ENCODE measurements around the gene LAMTOR1. TPM values are rescaled to one million over a fixed set of nuclear protein-coding genes. Genes with fewer than 3 reads are reported as not detected.
A peak's percentile ranks its signal among the peaks of the same experiment; 100 is the strongest.

Gene LAMTOR1
- total and polyA plus RNA-seq, 2 donors (not counting 3 experiments of a cell fraction or from before 2014, with no cell fraction given) = 95.1 to 174 TPM

DNA sequence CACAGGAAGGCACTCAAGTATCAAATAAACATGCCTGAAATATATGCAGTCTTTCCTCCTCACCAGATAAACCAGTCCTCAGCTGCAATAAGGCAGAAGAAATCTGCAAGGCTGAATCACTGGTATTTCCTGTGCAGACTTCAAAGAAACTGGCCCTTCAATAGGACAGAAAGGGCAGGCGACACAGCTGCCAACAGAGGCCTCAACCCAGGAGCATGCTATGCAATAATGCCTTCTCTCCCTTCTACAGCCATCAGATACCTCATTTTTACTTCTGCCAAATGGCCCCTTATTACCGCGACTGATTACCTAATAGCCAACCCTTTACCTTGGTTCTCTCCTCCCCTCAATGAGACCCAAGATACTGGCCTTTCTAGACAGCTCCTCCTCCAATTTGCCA lies 30.7 kb downstream of the LAMTOR1 start:
- H2AFZ ChIP-seq (ENCODE audit: low read depth, low read length) = no peak overlapping the region
- CTCF ChIA-PET = interaction anchor here (0.9 to 6.9 kb wide), 8 partner anchors 19 to 112 kb away, joined by 3 to 46 read pairs (median 4); no protein-coding TSS in a partner anchor
- POLR2A ChIA-PET = interaction anchor here (1.1 to 1.2 kb wide), 2 partner anchors 40 to 151 kb away, joined by 3 read pairs; partner anchors contain the start of gene ANAPC15
- intact Hi-C loops (cut with micrococcal nuclease) = loop anchor here (1.0 kb wide), 2 partner anchors 8 to 31 kb away; partner anchors contain the start of genes LRRC51 and NUMA1
- dilution Hi-C loops (cut with MboI; ENCODE audit: extremely low pct_ligation_motif_present, low sequenced_read_pairs) = no loop called here
- no peaks in the 10 kb centered on the region for H3K36me3 ChIP-seq (ENCODE audit: control insufficient read depth in 2 of 2, extremely low read depth in 1 of 2, insufficient read depth in 2 of 2, low read length in 2 of 2)
- H4K20me1 ChIP-seq (replicated peaks; ENCODE audit: control insufficient read depth, extremely low read depth, insufficient read depth, low read length) = no peaks in the 10 kb centered on the region
- peak; percentile 94 for FAIRE-seq
- TSS peak; percentile 24 for BruUV-seq (replicated peaks)
- H3K4me1 ChIP-seq (ENCODE audit: control insufficient read depth, extremely low read depth, insufficient read depth, low read length) = peaks cover 54% of the 10 kb centered on the region
- peak overlapping the region; percentile 75 for H3K4me2 ChIP-seq (ENCODE audit: insufficient read depth, low read length)
- H3K4me3 ChIP-seq (replicated peaks in 1 of 3; ENCODE audit: insufficient read depth in 1 of 3, low read depth in 1 of 3, low read length in 3 of 3) = peak overlapping the region in 1 of 3 experiments; percentile 4
- H3K79me2 ChIP-seq (ENCODE audit: control insufficient read depth, insufficient read depth, low read length) = peaks cover 85% of the 10 kb centered on the region
- H3K9me1 ChIP-seq (replicated peaks; ENCODE audit: control insufficient read depth, extremely low read depth, insufficient read depth, low read length) = no peaks in the 10 kb centered on the region
- no peaks in the 10 kb centered on the region for H3K27me3 ChIP-seq (ENCODE audit: control insufficient read depth in 2 of 2, insufficient read depth in 2 of 2, low read length in 2 of 2)
- DNase-seq (ENCODE audit: low read depth, low spot score) = peak; percentile 80
- H3K27ac ChIP-seq (ENCODE audit: insufficient read depth, low read depth, low read length) = peak overlapping the region; percentile 65
- no peaks in the 10 kb centered on the region for H3K9me3 ChIP-seq (replicated peaks; ENCODE audit: control insufficient read depth, insufficient read depth, low read length)
- H3K9ac ChIP-seq (replicated peaks; ENCODE audit: extremely low read depth, insufficient read depth, low read length) = peak overlapping the region; percentile 35
- TF ChIP-seq POLR2A (IDR thresholded peaks at IDR 0.05; ENCODE audit: low read depth, low read length) (no peak), EZH2 (IDR thresholded peaks at IDR 0.05; ENCODE audit: borderline replicate concordance, low read depth, low read length, severe bottlenecking) (no peak), GATA2 (IDR thresholded peaks at IDR 0.05; ENCODE audit: insufficient read depth, insufficient read length, low read depth, low read length) (no peak), FOS (IDR thresholded peaks at IDR 0.05; ENCODE audit: borderline replicate concordance, insufficient read depth, low read length) (peak; percentile 77), MYC (IDR thresholded peaks at IDR 0.05; ENCODE audit: low read depth, low read length) (no peak), POLR2AphosphoS5 (IDR thresholded peaks at IDR 0.05; ENCODE audit: insufficient read depth, low read depth, low read length) (peak; percentile 78), JUN (IDR thresholded peaks at IDR 0.05; ENCODE audit: borderline replicate concordance, insufficient read depth, insufficient read length, low read depth) (peak; percentile 77)
- TF ChIP-seq, protein P1, sequence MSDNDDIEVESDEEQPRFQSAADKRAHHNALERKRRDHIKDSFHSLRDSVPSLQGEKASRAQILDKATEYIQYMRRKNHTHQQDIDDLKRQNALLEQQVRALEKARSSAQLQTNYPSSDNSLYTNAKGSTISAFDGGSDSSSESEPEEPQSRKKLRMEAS (IDR thresholded peaks at IDR 0.05; ENCODE audit: insufficient read depth, insufficient read length) = no peak
- TF ChIP-seq, protein P2, sequence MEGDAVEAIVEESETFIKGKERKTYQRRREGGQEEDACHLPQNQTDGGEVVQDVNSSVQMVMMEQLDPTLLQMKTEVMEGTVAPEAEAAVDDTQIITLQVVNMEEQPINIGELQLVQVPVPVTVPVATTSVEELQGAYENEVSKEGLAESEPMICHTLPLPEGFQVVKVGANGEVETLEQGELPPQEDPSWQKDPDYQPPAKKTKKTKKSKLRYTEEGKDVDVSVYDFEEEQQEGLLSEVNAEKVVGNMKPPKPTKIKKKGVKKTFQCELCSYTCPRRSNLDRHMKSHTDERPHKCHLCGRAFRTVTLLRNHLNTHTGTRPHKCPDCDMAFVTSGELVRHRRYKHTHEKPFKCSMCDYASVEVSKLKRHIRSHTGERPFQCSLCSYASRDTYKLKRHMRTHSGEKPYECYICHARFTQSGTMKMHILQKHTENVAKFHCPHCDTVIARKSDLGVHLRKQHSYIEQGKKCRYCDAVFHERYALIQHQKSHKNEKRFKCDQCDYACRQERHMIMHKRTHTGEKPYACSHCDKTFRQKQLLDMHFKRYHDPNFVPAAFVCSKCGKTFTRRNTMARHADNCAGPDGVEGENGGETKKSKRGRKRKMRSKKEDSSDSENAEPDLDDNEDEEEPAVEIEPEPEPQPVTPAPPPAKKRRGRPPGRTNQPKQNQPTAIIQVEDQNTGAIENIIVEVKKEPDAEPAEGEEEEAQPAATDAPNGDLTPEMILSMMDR (IDR thresholded peaks at IDR 0.05; ENCODE audit: extremely low read depth in 1 of 2, insufficient read depth in 1 of 2, low read depth in 1 of 2, low read length in 2 of 2) = no peak
